Effector CD8-positive, alpha-beta T cell (primary cell): ENCODE results near the gene FYN.

ENCODE experiments used
- DNase-seq: peaks from one replicate; lab custom pipeline; 2025; lab: John Stamatoyannopoulos, UW

The FYN gene

DNA sequence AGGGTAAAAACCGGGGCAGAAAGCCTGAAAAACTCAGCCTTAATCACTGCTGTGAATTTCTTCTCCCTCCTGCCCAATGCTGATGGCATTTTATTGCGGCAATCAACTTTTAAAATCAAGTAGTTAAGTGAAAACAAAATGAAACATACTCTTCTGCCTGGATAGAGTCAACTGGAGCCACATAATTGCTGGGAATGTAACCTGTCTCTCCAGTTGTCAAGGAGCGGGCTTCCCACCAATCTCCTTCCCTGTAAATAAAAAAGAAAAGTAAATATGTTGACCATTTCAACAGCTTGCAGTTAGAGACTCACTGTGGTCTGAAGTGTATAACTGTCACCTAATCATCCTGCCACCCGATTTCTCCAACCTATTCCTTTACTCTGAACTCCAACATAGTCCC lies 165.5 kb downstream of the FYN start:
- DNase-seq, result no peak

DNA sequence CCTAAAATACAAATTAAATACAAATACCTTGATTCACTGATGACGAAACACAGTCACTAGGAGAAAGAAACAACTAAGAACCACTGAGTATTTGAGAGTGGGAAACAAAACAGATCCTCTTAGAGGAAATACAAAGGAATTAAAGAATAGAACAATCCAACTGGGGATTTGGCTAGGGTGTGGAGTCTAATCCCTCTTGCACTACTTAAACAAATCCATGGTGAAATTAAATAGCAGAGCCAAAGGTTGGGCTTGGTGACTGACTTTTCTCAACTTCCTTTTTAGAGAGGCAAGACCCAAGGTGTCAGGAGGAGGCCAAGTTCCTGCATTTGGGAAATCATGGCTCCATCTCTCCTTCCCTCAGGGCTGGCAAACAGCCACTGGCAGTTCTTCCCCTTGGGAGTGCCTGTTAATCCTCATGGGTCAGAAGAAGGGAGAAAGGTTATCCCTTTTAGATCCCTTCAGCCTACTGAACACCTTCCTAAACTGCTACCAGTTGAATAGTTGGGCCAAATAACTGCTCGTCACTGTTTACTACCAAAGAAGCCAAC lies 166.3 kb downstream of the FYN start:
- no peak for DNase-seq

DNA sequence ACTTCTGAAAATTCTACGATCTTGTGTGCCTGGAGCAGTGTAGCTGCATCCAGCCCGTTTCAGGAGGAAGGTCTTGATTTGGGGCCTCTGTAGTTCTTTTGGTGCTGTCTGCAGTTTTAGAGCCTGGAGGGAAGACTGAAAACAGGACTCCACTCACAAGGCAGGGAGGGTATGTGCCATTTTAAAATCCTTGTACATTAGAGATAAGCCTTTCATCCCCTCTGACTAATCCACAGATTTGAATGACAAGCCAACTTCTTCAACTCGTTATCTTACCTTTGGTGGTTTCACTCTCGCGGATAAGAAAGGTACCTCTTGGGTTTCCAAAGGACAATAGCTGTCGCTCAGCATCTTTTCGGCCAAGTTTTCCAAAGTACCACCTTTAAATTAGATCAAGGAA lies 169.5 kb downstream of the FYN start:
- no peak for DNase-seq

DNA sequence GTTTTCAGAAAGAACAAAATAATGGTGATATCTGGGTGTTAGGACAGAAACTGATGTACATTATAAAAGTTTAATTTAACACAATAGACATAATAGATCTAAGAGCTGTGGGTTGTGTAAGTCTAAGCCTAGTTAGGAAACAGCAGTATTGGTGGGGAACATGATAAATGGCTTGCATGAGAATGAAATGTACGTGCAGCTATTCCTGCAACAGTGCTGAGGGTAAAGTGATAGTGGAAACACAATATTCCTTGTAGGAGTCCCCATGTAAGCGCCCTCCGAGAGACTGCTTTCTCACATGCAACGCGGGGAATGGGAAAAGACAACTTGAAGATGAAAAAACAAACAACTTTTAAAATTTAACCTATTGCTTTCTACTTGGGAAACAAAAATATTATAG lies 171.0 kb downstream of the FYN start:
- no peak for DNase-seq

DNA sequence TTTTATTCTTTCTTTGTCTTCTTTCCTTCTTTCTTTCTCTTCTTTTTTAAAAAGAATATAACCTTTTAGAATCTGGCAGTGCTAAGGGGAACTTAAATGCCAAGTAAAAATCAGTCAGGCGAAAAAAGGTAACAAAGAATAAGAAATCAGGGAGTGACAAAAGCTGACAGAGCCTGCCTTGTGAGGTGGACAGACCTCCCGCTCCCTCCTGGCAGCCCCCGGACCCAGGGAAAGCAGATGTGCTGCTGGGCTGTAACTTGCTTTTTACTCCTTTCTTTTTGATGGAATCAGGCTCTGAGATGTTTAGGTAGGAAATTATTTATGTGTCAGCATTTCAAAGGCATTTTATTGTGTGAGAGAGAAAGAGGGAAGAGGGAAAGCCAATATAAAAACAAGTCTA lies 172.1 kb downstream of the FYN start:
- DNase-seq, result no peak

DNA sequence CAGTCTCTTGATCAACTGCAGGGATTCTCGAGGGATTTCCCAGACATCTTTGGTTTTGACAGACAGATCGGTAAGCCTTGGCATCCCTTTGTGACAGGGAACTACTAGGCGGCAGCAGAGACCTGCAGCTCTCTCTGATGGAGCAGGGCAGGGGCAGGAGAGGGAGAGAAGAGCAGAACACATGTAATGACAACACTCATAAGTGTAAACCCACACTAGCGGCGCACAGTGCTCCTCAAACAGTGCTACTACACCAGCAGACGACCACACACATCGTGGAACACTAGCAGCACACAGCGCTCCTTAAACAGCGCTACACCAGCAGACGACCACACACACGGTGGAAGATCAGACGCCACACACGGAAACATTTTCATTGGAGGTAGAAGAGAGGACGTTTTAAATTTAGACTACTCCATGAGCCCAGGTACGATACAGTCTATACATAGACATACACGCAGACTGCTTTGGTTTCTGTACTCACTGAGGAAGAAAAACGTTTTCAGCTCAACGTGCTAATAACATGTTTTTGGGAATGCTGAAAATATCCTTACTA lies 173.0 kb downstream of the FYN start:
- DNase-seq, result no peak

DNA sequence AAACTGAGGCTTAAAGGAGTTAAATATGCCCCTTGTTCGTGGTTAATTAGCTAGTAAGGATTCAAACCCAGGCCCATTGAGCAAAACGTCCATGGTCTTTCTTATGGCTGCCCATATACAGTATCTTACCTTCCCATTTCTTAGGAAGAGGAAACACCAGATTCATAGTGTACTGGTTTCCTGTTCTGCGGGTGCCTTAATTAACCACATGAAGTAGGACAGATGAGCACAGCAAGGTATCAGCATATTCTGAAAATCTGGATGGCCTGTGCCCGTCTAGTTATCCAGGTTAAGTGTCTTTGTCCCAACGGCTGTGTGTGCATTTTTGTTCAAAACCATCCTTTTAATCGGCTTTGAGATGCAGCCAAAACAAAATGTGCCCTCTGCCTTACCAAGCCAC lies 174.1 kb downstream of the FYN start:
- no peak for DNase-seq

DNA sequence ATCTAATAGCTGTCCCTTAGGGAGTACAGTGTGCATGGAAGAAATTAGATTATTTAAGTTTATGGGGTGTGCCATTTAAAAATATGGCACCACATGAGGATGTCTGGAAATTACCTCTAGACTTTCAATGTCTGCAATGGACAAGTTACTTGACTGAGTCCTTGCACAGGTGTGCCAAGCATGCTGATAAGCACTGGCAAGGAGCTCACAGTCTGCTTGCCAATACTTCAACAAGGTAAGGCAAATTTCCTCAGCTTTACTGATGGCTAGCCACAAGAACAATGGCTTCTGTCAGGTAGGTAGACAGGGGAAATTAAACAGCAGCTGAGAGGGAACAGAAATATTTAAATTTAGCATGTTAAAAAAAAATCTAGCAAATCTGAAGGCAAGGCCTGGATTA lies 176.4 kb downstream of the FYN start:
- DNase-seq, result no peak

DNA sequence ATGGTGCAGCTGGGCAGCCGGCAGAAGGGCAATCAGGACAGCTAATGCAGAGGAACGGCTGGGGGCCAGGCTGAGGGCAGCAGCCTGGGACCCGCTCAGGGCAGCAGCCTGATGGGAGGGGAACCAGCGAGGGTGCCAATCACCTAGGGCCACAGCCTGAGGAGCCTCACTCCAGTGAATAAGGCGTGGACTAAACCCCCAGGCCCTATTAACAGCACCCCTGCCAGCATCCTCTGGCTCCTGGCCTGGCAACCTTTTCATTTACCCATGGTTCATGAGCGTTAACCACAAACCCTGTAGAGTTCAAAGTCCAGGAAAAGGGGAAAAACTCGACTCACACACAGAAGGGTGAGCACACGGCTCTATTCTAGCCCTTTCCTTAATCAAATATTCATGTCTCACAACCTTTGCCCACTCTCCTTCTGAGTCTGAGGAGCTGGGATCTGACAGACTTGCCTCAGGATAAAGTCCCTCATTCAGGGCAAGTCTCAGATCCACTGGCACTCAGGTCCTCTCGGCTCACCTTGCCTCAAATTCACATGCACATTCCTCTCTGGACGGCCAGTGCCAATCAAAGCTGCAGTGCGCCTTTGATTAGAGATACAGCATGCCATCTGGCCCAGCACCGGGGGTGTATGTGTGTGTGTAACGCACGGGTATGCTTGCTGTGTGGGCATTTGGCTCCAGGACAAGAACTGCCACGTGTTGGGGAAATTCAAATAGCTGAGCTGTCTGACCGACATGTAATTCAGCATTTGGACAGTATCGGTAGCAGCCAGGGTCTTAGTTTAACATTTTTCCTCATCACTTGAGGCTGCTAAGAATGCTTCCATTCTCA lies 180.7 kb downstream of the FYN start:
- no peak for DNase-seq

DNA sequence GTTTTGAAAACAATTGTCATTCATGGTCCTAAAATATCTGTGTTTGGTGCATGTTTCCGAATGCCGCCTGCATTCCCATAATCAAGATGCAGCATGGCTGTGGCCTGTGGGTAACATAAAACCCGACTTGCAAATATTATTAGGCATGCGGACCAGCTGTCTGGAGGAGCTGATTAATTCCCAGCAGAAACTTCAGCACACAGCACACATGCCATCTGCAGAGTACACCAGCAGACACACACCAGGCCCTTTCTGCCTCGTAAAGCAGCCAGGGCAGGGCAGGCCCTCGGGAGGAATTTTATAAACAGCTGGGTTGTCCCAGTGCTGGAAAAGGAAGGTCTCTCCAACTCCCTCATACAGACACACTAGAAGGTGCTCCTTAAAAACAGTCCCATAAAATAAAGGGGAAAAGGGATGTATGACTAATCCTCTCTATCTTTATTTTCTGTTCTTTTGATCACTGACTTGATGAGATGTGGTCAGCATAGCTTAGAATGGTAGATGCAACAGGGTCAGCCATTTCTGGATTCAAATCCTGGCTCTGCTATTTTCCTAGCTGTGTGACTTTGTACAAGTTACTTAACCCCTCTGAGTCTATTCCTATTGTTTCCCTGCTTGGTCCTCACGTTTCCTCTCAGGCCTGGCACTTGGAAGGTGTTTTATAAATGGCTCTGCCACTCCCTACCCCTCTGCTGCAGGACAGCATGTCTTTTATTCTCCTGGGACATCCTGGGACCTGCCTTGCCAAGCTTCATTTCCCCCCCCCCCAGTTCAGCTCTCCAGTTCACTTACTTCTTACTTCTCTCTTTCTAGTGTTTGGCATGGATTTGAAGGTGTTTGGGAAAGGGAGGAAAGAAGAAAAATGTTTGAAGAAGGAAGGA lies 181.7 kb downstream of the FYN start:
- no peak for DNase-seq

DNA sequence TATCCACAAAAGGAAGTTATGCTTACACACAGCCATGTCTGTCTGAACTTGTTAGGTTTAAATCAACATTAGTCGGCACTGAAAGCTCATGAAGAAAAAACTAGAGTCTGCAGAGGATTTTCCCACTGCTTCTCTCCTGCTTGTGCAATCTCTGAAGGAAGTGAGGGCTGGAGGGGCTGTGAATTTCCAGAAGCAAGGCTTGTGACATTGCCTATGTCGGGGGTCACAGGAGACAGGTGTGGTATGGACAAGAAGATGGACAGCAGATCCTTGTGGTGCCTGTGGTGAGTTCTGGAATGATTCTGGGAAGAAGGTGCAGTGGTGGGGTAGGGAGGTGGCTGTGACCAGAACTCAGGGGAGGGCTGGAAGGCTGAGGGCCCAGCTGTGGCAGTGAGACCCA lies 183.3 kb downstream of the FYN start:
- no peak for DNase-seq

DNA sequence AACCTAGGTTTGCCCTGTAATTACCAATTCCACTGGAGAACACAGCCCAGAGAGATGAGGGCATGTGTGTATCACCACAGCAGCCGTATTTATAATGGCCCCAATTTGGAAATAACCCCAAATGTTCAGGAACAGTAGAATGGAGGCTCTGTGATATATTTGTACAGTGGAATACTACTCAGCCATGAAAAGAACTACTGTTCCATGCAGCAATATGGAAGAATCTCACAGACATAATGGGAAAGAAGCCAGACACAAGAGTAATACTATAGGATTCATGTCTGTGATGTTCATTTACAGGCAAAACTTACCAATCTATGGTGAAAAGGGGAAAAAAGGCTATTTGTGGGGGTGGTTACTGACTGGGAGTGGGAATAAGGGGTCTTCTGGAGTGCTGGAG lies 183.8 kb downstream of the FYN start:
- no peak for DNase-seq

DNA sequence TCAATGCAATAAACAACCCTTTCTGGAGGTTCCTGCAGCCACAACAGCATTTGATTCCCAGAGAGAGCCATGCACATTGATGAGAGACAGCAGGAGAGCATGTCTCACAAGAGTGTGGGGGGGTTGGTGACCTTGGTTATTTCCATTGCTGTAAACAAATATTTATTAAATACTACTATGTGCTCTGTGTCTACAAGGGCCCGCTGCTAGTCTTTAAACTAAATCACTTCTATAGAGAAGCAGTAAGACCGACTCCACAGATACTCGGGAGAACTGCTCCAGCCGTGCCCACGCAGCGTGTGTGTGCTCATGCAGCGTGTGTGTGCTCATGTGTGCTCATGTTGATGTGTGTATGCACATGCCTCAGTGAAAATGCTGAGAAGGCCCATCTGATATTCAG lies 184.9 kb downstream of the FYN start:
- DNase-seq, result no peak

DNA sequence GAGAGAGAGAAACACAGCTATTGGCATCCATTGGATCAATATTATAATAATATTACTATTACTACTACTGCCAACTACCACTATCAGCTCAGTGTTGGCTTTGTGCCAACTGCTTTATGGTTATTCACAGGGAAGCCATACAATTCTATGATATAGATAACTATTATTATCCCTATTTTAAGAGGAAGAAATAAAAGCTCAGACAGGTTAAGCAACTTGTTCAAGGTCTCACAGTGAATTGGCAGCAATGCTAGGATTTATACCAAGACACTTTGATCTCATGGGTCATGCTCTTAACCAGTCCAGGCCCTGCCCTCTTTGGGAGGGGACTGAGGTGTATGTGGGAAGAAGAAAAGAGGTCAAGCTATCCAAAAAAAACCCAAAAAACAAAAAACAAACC lies 185.6 kb downstream of the FYN start:
- DNase-seq, result no peak

DNA sequence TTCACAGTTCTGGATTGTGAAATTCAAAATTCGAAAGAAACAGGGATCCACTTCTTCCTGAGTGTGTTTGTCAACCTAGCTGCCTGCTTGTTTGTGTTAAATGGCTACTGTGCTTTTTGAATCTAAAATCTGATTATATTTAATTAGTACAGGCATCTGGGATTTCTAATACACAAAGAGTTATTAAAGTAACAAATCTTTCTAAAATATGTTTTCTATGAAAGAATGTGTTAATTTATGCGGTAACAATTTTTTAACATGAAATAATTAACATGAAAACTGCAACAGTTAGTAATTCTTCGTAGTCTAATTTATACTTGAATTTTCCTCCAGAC lies 186.4 kb downstream of the FYN start:
- DNase-seq, result no peak

DNA sequence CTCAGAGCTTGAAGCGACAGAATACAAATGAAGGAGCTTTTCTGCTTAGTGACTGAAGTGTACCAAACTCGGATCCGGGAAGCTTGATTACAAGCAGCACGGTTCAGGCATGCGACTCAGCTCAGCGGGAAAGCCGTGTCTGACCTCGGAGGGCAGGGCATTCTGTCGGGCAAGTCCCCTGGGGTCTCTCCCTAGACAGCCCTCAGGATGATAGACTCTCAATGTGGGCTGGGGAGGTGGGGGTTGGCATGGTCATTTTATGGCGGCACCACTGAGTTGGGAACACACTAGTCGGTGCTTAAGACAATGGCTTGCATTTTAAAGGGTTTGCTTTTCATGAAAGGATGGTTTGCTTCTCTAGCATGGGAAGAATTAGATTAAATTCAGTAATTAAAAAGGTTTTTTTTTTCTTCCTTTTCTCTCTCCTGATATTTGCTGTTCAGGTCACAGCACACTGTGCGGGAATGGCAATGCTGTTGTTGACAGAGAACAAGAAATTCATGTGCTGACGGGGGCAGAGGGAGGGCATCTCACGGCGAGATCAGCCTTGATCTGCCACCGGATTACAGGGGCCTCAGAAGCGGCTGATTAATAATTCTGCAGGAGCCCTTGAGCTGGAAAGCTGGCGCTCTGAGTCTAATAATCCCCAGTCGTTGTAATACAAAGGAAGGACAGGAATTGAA lies 186.9 kb downstream of the FYN start:
- DNase-seq, result no peak

DNA sequence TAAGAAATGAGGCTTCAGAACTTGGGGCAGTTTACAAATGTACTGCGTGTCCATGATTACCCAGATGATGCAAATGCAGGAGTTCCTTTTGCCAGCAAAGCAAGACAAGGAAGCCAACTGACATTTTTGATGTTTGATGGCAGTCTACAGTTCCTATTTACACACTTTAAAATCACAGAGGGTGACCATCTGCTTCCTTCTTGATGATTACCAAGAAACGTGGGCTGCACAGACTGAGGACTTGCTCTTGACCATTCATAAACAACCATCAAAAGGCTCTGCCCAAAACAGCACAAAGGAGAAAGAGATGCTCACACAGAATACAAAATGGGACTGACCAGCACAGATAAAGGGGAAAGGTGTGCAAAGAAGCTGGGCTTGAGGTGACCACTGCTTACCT lies 187.7 kb downstream of the FYN start:
- no peak for DNase-seq

DNA sequence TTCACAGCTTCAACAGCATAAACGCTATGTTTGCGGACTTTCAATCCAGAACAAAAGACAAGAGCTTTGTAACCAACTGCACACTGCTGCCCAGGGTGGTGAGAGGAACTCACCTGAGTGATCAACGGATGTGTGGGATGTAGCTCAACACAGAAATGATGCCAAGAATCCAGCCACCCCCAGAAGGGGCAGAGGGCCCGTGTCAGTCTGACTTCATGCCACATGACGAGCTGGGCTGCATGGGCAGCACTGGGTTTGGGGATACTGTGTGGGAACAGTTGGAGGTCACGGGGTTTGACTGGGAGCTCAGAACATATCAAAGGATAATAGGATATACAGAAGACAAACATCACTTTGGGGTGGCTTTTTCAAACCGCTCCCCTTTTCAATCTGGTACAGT lies 188.2 kb downstream of the FYN start:
- DNase-seq, result no peak

DNA sequence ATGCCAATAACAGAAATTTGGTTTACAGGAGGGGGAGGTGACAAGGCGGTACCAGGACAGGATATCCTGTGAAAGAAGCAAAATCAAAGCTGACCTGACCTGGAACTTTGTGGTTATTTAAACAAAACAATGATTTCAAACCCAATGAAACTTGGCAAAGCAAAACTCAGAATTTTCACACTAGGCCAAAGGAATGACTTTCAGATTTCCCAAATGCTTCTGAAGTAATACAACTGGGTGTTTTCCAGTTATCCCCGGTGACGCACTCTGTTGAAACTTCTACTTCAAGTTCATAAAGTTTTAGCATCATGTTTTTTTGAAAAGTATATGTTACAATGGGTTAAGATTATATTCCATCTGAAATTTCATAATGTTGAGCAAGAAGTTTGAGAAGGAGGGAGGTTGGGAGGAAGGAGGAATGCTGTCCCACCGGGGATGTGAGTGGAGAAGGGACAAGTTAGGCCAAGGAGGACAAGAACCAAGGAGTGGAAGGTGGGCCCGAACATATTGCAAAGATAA lies 189.4 kb downstream of the FYN start:
- no peak for DNase-seq

DNA sequence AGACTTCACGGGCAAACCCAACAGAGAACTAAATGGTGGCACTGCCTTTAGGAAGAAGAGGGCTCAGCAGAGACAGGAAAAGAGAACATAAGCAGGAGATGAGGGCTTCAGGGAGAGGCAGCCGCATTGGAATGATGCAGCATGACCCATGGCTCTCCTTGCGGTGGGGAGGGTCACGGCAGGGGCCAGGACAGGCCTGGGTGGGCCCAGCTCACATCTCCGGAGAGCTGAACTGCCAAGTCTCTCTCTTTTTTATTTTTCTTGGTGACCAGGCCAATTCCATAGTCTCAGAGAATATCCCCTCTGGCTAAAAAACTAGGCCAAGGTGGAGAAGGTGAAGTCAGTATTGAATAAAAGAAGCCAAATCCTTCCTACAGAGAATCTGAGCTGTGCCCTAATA lies 190.1 kb downstream of the FYN start:
- DNase-seq, result no peak

DNA sequence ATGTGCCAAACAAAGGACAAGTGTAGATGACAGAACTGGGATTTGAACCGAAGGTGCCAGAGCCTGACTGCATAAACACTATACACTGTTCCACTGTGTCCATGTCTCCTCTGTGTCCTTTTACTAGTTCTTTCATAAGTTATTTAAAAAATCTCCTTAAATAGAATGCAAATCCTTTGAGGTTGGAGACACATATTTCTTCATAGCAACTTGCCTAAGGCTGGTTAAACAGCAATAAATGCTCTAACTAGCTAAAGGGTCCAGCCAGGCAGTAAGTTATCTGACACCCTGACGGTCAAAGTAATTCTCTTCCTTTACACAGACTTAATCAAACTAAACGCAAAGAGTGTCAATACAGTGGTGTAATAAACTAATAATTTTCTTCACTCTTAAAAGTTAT lies 191.4 kb downstream of the FYN start:
- DNase-seq, result no peak
